SU-DHL-6 (cell line): ENCODE results near the gene TEAD1.

Source experiments
- H2AFZ ChIP-seq: fragments of 200-600 bp; sonication (generic); 2 replicates; pipeline ENCODE4 v1.6.1; 2014; ENCODE audit warnings: low read depth, mild to moderate bottlenecking, moderate library complexity, mixed read lengths, antibody characterized with exemption, low read length; ENCODE audit not compliant: severe bottlenecking
- H3F3A ChIP-seq: fragments of 200-600 bp; shearing (Covaris generic); 2 replicates; pipeline ENCODE4 v1.6.0; 2016; ENCODE audit warnings: antibody characterized with exemption, mild to moderate bottlenecking; ENCODE audit not compliant: insufficient read depth
- H3K27ac ChIP-seq: fragments of 200-600 bp; sonication (generic); 2 replicates; pipeline ENCODE4 v1.5.1; 2016; ENCODE audit warnings: low read depth, mild to moderate bottlenecking, low read length, moderate library complexity, mixed read lengths
- H3K27me3 ChIP-seq: fragments of 200-600 bp; sonication (generic), shearing (Covaris generic); 2 replicates; pipeline ENCODE4 v1.6.0; 2014; ENCODE audit warnings: mild to moderate bottlenecking, low read length
- H3K36me3 ChIP-seq: fragments of 200-600 bp; sonication (generic); 2 replicates; pipeline ENCODE4 v1.6.1; 2014; ENCODE audit warnings: mild to moderate bottlenecking, low read length, mixed read lengths
- H3K4me2 ChIP-seq: fragments of 300-600, 200-600 bp; shearing (Covaris generic), sonication (generic); 2 replicates; pipeline ENCODE4 v1.6.0; 2014; ENCODE audit warnings: low read length, low read depth, mild to moderate bottlenecking; ENCODE audit not compliant: poor library complexity, severe bottlenecking
- H3K4me3 ChIP-seq: fragments of 200-600 bp; sonication (generic); 2 replicates; pipeline ENCODE4 v1.5.1; 2014; ENCODE audit warnings: antibody characterized with exemption, low read length, mild to moderate bottlenecking, mixed read lengths; ENCODE audit not compliant: insufficient read depth, poor library complexity, severe bottlenecking
- H3K79me2 ChIP-seq: fragments of 200-600 bp; sonication (generic); 2 replicates; pipeline ENCODE4 v1.6.1; 2014; ENCODE audit warnings: mild to moderate bottlenecking, low read length, moderate library complexity; ENCODE audit not compliant: insufficient read depth
- H3K9ac ChIP-seq: fragments of 200-600 bp; sonication (generic); 2 replicates; pipeline ENCODE4 v1.7.0; 2014; ENCODE audit warnings: mild to moderate bottlenecking, low read length
- H3K9me2 ChIP-seq: fragments of 200-600 bp; sonication (generic); replicated peaks from 2 replicates; pipeline ENCODE4 v1.6.1; 2014; ENCODE audit warnings: low read length; ENCODE audit not compliant: insufficient read depth
- H3K9me3 ChIP-seq: fragments of 200-600 bp; sonication (generic); 2 replicates; pipeline ENCODE4 v1.6.1; 2014; ENCODE audit warnings: low read length, mixed read lengths; ENCODE audit not compliant: insufficient read depth
- H4K20me1 ChIP-seq: fragments of 200-600 bp; sonication (generic); 2 replicates; pipeline ENCODE4 v1.6.1; 2014; ENCODE audit warnings: low read depth, mild to moderate bottlenecking, antibody characterized with exemption, low read length, moderate library complexity, mixed read lengths
- CTCF ChIP-seq: fragments of 200-600 bp; sonication (generic); IDR thresholded peaks from one replicate; pipeline ENCODE4 v1.5.1; 2017; ENCODE audit warnings: antibody characterized with exemption, mild to moderate bottlenecking, low read length, moderate library complexity; ENCODE audit not compliant: insufficient read depth, poor library complexity, severe bottlenecking
- EZH2phosphoT487 ChIP-seq: fragments of 200-600 bp; sonication (generic), shearing (Covaris generic); conservative IDR thresholded peaks from 2 replicates; pipeline ENCODE4 v1.6.1; 2018; ENCODE audit warnings: mild to moderate bottlenecking, antibody characterized with exemption, low read length, moderate library complexity, mixed read lengths

TEAD1 gene

GRCh38 chr11:12657981-12658380 is 16.2 kb upstream of the TEAD1 start:
- no peak overlapping the region for H3K4me2 ChIP-seq
- H3K36me3 ChIP-seq: no peaks in the 10 kb centered on the region
- H4K20me1 ChIP-seq: no peaks in the 10 kb centered on the region
- H3F3A ChIP-seq: no peaks in the 10 kb centered on the region
- no peak overlapping the region for H2AFZ ChIP-seq
- no peaks in the 10 kb centered on the region for H3K9me3 ChIP-seq
- TF ChIP-seq EZH2phosphoT487 (no peak), CTCF (no peak)
- H3K79me2 ChIP-seq: no peaks in the 10 kb centered on the region
- H3K9me2 ChIP-seq: no peaks in the 10 kb centered on the region
- no peak overlapping the region for H3K27ac ChIP-seq
- no peaks in the 10 kb centered on the region for H3K27me3 ChIP-seq
- no peak overlapping the region for H3K4me3 ChIP-seq
- H3K9ac ChIP-seq: no peak overlapping the region

- H3K4me2 ChIP-seq: no peak overlapping the region
- no peaks in the 10 kb centered on the region for H3F3A ChIP-seq
- H3K4me3 ChIP-seq: no peak overlapping the region
- no peaks in the 10 kb centered on the region for H3K36me3 ChIP-seq
- no peaks in the 10 kb centered on the region for H3K9me3 ChIP-seq
- H3K79me2 ChIP-seq: no peaks in the 10 kb centered on the region
- H3K9ac ChIP-seq: no peak overlapping the region
- H3K27me3 ChIP-seq: no peaks in the 10 kb centered on the region
- no peaks in the 10 kb centered on the region for H4K20me1 ChIP-seq
- H2AFZ ChIP-seq: no peak overlapping the region
- no peak overlapping the region for H3K27ac ChIP-seq
- TF ChIP-seq CTCF: no peak
- TF ChIP-seq EZH2phosphoT487: no peak
- H3K9me2 ChIP-seq: no peaks in the 10 kb centered on the region
Measured at GRCh38 chr11:12662101-12662689, 12.0 kb upstream of the TEAD1 start.

- no peaks in the 10 kb centered on the region for H4K20me1 ChIP-seq
- H3K79me2 ChIP-seq: no peaks in the 10 kb centered on the region
- no peak overlapping the region for H2AFZ ChIP-seq
- no peak overlapping the region for H3K9ac ChIP-seq
- no peak overlapping the region for H3K27ac ChIP-seq
- no peaks in the 10 kb centered on the region for H3K9me3 ChIP-seq
- H3K9me2 ChIP-seq: no peaks in the 10 kb centered on the region
- no peaks in the 10 kb centered on the region for H3K36me3 ChIP-seq
- no peak overlapping the region for H3K4me2 ChIP-seq
- H3K4me3 ChIP-seq: no peak overlapping the region
- no peaks in the 10 kb centered on the region for H3K27me3 ChIP-seq
- TF ChIP-seq CTCF: no peak
- no peak for TF ChIP-seq EZH2phosphoT487
- H3F3A ChIP-seq: no peaks in the 10 kb centered on the region
Measured at GRCh38 chr11:12664385-12664784, 9.8 kb upstream of the TEAD1 start.
